GM12801 (cell line): ENCODE measurements around the gene TRPM8.

Source experiments
- CTCF ChIP-seq: IDR thresholded peaks from one replicate; pipeline ENCODE4 v1.5.1; 2011; ENCODE audit warnings: control low read depth; ENCODE audit not compliant: insufficient read length; ENCODE audit errors: extremely low read depth

Gene TRPM8

GRCh38 chr2:233967164-233967563 is 50.0 kb downstream of the TRPM8 start:
- no peak for TF ChIP-seq CTCF

- TF ChIP-seq CTCF = no peak
Measured at GRCh38 chr2:233968556-233968955, 51.4 kb downstream of the TRPM8 start.

GRCh38 chr2:233972941-233973575 is 55.9 kb downstream of the TRPM8 start:
- TF ChIP-seq CTCF = no peak

- no peak for TF ChIP-seq CTCF
Measured at GRCh38 chr2:233973786-233974185, 56.6 kb downstream of the TRPM8 start.

GRCh38 chr2:233974530-233975071 is 57.4 kb downstream of the TRPM8 start:
- TF ChIP-seq CTCF = no peak

GRCh38 chr2:233976087-233976486 is 58.9 kb downstream of the TRPM8 start:
- TF ChIP-seq CTCF = no peak

- TF ChIP-seq CTCF = no peak
Measured at GRCh38 chr2:233976690-233977294, 59.6 kb downstream of the TRPM8 start.
